ENCODE measurements around the gene CD52.

DNA sequence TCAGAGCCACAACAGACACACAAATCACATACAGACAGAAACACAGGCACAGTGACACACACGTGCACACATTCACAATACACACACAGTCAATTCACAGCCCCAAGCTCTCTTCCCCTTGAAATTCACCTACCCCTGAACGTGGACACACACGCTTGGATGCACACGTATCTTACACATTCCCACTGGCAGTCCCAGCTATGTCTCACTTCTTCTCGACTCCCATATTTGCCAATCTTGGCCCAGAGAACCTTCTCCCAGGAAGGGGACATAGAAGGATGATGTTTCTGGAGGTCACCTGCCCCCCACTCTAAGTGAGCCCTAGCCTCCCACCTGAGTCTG lies 34.6 kb downstream of the CD52 start:
- TF ChIP-seq CTCF (IDR thresholded peaks at IDR 0.05; ENCODE audit: low read length) (no peak), EZH2 (IDR thresholded peaks at IDR 0.05; ENCODE audit: borderline replicate concordance, low read length) (no peak)
